PFSK-1 (cell line): ENCODE data around the gene IFNG-AS1.

ENCODE experiments used
- FOXP2 ChIP-seq: optimal IDR thresholded peaks from 2 replicates; pipeline ENCODE3; 2011; ENCODE audit warnings: borderline replicate concordance, control low read depth, inconsistent platforms; ENCODE audit not compliant: insufficient read depth; ENCODE audit errors: extremely low read length, extremely low read depth
- POLR2AphosphoS5 ChIP-seq: IDR thresholded peaks from 2 replicates; pipeline ENCODE4 v1.6.1; 2012; ENCODE audit warnings: low read depth, mild to moderate bottlenecking, control low read depth, low read length, moderate library complexity
- SIN3A ChIP-seq: IDR thresholded peaks from 2 replicates; pipeline ENCODE4 v1.6.1; 2012; ENCODE audit warnings: mild to moderate bottlenecking, low read length, moderate library complexity, borderline replicate concordance; ENCODE audit not compliant: insufficient read depth
- TAF1 ChIP-seq: IDR thresholded peaks from 2 replicates; pipeline ENCODE4 v1.6.1; 2012; ENCODE audit warnings: low read length, control low read depth, borderline replicate concordance; ENCODE audit not compliant: insufficient read depth
- TF ChIP-seq, protein P1 (sequence below), 2 experiments: IDR thresholded peaks; 2 replicates each; pipeline versions ENCODE4 v1.6.1 to v1.8.0; 2011 to 2012; ENCODE audit warnings: low read depth in 2 of 2, low read length in 2 of 2, control low read depth in 1 of 2, inconsistent platforms in 1 of 2, mild to moderate bottlenecking in 1 of 2, moderate library complexity in 1 of 2; ENCODE audit not compliant: insufficient read depth in 1 of 2

The IFNG-AS1 gene

DNA sequence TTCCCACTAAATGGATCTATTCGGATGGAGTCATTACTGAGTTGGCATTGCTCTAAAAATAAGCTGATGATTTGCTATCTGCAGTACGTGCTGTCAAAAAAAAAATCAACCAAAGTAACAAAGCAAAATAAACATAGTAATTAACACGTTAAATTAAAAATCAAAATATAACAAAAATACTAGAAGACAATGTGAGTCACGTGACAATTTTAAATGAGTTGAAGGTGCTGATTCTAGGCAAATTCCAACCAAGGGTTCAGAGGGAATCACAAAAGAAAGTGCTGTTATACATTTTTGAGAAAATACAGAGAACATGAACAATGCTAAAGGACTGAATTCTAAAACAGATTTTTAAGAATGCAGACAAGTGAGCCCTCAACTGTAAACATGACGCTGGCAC, 45.2 kb upstream of the IFNG-AS1 start:
- no peak for TF ChIP-seq FOXP2
- no peak for TF ChIP-seq TAF1
- no peak for TF ChIP-seq POLR2AphosphoS5
- TF ChIP-seq, protein P1, sequence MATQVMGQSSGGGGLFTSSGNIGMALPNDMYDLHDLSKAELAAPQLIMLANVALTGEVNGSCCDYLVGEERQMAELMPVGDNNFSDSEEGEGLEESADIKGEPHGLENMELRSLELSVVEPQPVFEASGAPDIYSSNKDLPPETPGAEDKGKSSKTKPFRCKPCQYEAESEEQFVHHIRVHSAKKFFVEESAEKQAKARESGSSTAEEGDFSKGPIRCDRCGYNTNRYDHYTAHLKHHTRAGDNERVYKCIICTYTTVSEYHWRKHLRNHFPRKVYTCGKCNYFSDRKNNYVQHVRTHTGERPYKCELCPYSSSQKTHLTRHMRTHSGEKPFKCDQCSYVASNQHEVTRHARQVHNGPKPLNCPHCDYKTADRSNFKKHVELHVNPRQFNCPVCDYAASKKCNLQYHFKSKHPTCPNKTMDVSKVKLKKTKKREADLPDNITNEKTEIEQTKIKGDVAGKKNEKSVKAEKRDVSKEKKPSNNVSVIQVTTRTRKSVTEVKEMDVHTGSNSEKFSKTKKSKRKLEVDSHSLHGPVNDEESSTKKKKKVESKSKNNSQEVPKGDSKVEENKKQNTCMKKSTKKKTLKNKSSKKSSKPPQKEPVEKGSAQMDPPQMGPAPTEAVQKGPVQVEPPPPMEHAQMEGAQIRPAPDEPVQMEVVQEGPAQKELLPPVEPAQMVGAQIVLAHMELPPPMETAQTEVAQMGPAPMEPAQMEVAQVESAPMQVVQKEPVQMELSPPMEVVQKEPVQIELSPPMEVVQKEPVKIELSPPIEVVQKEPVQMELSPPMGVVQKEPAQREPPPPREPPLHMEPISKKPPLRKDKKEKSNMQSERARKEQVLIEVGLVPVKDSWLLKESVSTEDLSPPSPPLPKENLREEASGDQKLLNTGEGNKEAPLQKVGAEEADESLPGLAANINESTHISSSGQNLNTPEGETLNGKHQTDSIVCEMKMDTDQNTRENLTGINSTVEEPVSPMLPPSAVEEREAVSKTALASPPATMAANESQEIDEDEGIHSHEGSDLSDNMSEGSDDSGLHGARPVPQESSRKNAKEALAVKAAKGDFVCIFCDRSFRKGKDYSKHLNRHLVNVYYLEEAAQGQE (IDR thresholded peaks at IDR 0.05; ENCODE audit: insufficient read depth in 1 of 2, low read depth in 2 of 2, low read length in 2 of 2) = no peak
- TF ChIP-seq SIN3A = no peak

DNA sequence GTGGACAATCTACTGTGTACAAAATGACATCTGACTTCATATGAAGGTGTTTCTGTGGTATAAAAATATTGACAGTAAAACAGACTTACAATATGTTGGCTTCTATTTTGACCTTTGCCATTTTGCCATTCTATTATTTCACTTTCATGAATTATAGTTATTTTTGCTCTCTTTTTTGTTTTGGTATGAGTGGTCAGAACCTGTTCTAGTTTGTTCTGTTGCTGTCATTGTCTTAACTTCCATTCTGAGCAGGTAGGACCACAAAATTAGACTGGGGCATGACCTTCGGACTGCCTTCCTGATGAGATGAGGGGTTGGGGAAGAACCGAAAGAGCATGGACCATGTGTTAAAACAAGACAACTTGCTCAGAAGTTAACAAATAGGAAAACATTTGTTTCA, 36.5 kb upstream of the IFNG-AS1 start:
- no peak for TF ChIP-seq TAF1
- TF ChIP-seq, protein P1 (IDR thresholded peaks at IDR 0.05; ENCODE audit: insufficient read depth in 1 of 2, low read depth in 2 of 2, low read length in 2 of 2) = no peak
- no peak for TF ChIP-seq FOXP2
- no peak for TF ChIP-seq POLR2AphosphoS5
- TF ChIP-seq SIN3A = no peak

DNA sequence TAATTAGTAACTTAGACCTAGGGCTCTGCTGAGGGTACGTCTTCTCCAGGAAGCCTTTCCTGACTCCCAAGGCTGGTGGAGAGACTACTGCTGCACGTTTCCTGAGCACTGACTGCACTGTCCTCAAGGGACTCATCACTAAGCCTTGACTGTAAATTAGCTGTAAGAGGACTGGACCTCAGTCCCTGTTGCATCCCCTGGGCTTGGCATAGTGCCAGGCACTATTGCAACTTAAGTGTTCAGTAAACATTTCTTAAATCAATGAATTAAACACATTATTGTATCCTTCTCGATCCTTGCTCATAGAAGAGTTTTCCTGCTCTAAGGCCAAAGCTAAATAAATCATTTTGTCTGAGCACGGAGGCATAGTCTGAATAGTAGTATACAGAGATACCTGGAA, 31.9 kb upstream of the IFNG-AS1 start:
- TF ChIP-seq POLR2AphosphoS5 = no peak
- TF ChIP-seq TAF1 = no peak
- TF ChIP-seq SIN3A = no peak
- TF ChIP-seq, protein P1 (IDR thresholded peaks at IDR 0.05; ENCODE audit: insufficient read depth in 1 of 2, low read depth in 2 of 2, low read length in 2 of 2) = no peak
- TF ChIP-seq FOXP2 = no peak

DNA sequence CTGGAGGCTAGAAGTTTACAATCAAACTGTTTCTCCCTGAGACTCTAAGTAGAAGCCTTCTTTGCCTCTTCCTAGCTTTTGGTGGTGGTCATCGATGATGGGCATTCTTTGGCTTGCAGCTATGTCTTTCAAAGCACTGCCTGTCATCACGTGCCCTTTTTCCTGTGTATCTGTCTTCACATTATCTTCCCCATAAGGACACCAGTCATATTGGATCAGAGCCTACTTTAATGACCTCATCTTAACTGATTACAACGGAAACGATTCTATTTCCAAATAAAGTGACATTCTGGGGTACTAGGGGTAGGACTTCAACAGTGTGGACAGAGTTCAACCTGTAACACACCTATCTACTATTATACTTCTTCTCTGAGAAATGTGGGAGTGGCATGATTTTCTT, 31.1 kb upstream of the IFNG-AS1 start:
- TF ChIP-seq, protein P1 (IDR thresholded peaks at IDR 0.05; ENCODE audit: insufficient read depth in 1 of 2, low read depth in 2 of 2, low read length in 2 of 2) = no peak

DNA sequence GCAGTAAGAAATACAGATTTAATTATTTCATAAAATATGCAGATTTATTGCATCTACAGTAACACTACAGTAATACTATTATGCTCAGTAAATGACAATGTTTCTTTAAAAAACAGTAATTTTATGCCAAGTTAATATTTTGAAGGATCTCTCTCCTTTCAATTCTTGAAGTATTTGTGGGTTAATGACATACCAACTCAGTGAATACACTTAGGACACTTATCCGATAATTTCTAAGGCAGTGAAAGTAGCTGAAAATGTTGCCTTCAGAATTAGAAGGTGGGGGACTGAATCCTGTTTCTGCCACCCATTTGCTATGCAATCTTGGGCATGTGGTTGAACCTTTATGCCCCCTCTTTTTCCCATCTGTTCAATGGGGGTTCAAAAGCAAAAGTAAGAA, 24.8 kb upstream of the IFNG-AS1 start:
- TF ChIP-seq FOXP2 (no peak), SIN3A (no peak), TAF1 (no peak), POLR2AphosphoS5 (no peak)
- TF ChIP-seq, protein P1 (IDR thresholded peaks at IDR 0.05; ENCODE audit: insufficient read depth in 1 of 2, low read depth in 2 of 2, low read length in 2 of 2) = no peak
